AG04449 (cell line): ENCODE measurements around the gene C11orf24.
"Not testable (repeated sequence)": the region's sequence is repeated elsewhere in the genome, so short reads cannot be mapped to it uniquely, and the experiment has no call there.

Experiments used
- CTCF ChIA-PET: fragments of 350-600 bp; formaldehyde crosslinking; extraction: SDS; loops from one replicate; lab custom pipeline; 2021; ENCODE audit warnings: antibody characterized with exemption; lab: Yijun Ruan, JAX
- POLR2A ChIA-PET: fragments of 400-600, 350-600 bp; formaldehyde crosslinking; extraction: SDS; loops from one replicate; lab custom pipeline; 2020; ENCODE audit warnings: antibody characterized with exemption, inconsistent platforms; lab: Yijun Ruan, JAX
- DNase-seq: peaks from one replicate; pipeline ENCODE4 v3.0.0-alpha.2; 2010; ENCODE audit warnings: low read depth, low spot score
- H3K4me3 ChIP-seq: 2 replicates; pipeline ENCODE4 v1.5.1; 2011; ENCODE audit warnings: low read depth, mild to moderate bottlenecking, control low read depth, low read length
- CTCF ChIP-seq: IDR thresholded peaks from one replicate; pipeline ENCODE4 v1.5.1; 2011; ENCODE audit warnings: mild to moderate bottlenecking, moderate library complexity, low read length, control low read depth, inconsistent platforms; ENCODE audit not compliant: insufficient read depth; ENCODE audit errors: missing control alignments

The C11orf24 gene

GRCh38 chr11:68296344-68297051 is 24.7 kb upstream of the C11orf24 start:
- no peak for TF ChIP-seq CTCF
- no peak overlapping the region for H3K4me3 ChIP-seq
- no peak for DNase-seq
- POLR2A ChIA-PET: no interaction called here
- CTCF ChIA-PET: interaction anchor here (0.9 to 7.4 kb wide), 20 partner anchors 9 to 90 kb away, joined by 3 to 150 read pairs (median 14); partner anchors contain the start of genes C11orf24 and LRP5

DNA sequence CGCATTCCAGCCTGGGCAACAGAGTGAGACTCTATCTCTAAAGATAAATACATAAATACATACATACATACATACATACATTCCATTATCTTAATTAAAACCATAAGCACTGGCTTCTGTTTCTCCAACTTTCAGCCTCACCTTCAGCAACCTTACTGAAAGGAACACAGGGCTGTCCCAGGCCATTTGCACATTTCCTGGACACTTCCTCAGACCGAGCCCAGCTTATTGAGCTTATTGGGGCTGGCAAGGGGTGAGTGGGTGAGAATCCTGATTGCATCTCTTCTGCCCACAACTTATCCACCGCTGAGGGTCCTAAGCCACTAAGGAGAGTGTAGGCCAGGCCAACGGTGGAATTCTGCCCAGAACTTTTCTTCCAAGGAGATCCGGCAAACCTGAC is 24.2 kb upstream of the C11orf24 start:
- ChIA-PET POLR2A (no interaction called here), CTCF (interaction anchor here (0.9 to 7.4 kb wide), 13 partner anchors 8 to 151 kb away, joined by 3 to 150 read pairs (median 28); partner anchors contain the start of genes C11orf24 and LRP5)
- no peak for DNase-seq
- TF ChIP-seq CTCF: no peak
- no peak overlapping the region for H3K4me3 ChIP-seq

DNA sequence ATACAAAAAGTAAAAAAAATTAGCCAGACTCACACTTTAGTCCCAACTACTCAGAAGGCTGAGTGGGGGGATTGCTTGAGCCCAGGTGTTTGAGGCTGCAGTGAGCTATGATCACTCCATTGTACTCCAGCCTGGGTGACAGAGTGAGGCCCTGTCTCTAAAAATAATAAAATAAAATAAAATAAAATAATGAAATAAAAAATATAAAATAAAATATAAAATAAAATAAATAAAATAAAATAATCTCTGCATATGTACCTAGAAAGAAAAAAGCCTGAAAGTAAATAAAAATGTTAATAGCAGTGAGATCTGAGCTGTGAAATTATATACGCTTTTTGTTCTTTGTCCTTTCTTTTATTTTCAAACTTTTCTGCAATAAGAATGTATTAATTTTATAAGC is 23.5 kb upstream of the C11orf24 start:
- CTCF ChIA-PET: interaction anchor here (0.9 to 7.4 kb wide), 9 partner anchors 7 to 151 kb away, joined by 3 to 150 read pairs (median 47); partner anchors contain the start of gene C11orf24

GRCh38 chr11:68293708-68294107 is 21.9 kb upstream of the C11orf24 start:
- H3K4me3 ChIP-seq: no peak overlapping the region
- CTCF ChIA-PET: interaction anchor here (1.0 kb wide), 1 partner anchor 9 kb away, joined by 4 read pairs; no protein-coding TSS in a partner anchor
- DNase-seq: no peak
- TF ChIP-seq CTCF: no peak
- POLR2A ChIA-PET: no interaction called here

More for the DNA sequence above, 23.5 kb upstream of the C11orf24 start:
- POLR2A ChIA-PET: no interaction called here
- H3K4me3 ChIP-seq: no peak overlapping the region
- DNase-seq: no peak
- no peak for TF ChIP-seq CTCF

GRCh38 chr11:68289456-68289855 is 17.7 kb upstream of the C11orf24 start:
- no peak for DNase-seq
- POLR2A ChIA-PET: interaction anchor here (0.5 kb wide), 1 partner anchor 10 kb away, joined by 3 read pairs; no protein-coding TSS in a partner anchor
- no peak for TF ChIP-seq CTCF
- CTCF ChIA-PET: interaction anchor here (1.8 to 5.7 kb wide), 3 partner anchors 9 to 32 kb away, joined by 4 to 76 read pairs (median 8); no protein-coding TSS in a partner anchor
- H3K4me3 ChIP-seq: no peak overlapping the region

- no peak overlapping the region for H3K4me3 ChIP-seq
- DNase-seq: no peak
- ChIA-PET POLR2A (no interaction called here), CTCF (interaction anchor here (1.5 to 5.7 kb wide), 2 partner anchors 11 to 30 kb away, joined by 4 to 76 read pairs; no protein-coding TSS in a partner anchor)
- TF ChIP-seq CTCF: no peak
Observed at GRCh38 chr11:68287419-68287818, 15.6 kb upstream of the C11orf24 start.

- CTCF ChIA-PET: interaction anchor here (1.5 kb wide), 2 partner anchors 12 to 14 kb away, joined by 4 to 9 read pairs; no protein-coding TSS in a partner anchor
- DNase-seq, H3K4me3 ChIP-seq, POLR2A ChIA-PET: not testable (repeated sequence)
Observed at GRCh38 chr11:68284588-68284987, 12.8 kb upstream of the C11orf24 start.
